IPS-NIHi7 (cell line): ENCODE results near the gene FOXD1.
"Not testable (repeated sequence)": the region's sequence is repeated elsewhere in the genome, so short reads cannot be mapped to it uniquely, and the experiment has no call there.

Experiments
- DNase-seq: peaks from one replicate; pipeline ENCODE4 v3.0.0; 2012; ENCODE audit warnings: mixed read lengths; ENCODE audit errors: extremely low spot score

FOXD1 gene

DNA sequence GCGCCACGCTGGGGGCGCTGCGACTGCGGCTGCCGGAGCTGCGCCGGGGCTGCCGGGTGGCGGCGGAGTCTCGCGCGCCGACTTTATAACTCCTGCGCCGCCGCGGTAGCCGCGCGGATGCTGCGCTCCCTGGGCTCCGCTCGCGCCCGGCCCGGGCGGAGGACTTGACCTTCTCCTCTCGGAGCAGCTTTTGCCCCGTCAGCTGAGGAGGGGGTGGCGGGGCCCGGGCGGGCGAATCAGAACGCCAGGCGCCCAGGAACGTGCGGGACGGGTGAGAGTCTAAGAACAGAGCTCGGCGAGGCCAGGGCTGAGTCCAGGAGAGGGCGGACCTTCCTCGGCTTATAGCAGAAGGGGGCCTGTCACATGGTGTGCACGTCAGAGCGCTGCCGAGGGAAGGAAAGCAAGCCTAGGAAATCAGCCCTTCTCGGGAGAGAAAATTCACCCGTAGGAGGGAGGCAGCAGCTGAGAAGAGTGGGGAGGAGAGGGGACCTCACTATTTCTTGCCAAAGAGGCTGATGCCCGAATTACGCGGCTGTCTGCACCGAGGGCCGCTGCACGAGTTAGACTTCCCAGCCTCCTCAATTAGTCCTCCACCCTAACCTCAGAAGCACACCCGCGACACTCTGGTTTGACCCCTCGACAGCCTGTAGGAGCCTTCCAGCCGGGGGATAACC is at the start of gene FOXD1:
FOXD1 (minus strand) TSS at position 315 of the 674 bp plus-strand sequence. CDS start 415 bp downstream, outside the sequence.
- peak; percentile 63 for DNase-seq

DNA sequence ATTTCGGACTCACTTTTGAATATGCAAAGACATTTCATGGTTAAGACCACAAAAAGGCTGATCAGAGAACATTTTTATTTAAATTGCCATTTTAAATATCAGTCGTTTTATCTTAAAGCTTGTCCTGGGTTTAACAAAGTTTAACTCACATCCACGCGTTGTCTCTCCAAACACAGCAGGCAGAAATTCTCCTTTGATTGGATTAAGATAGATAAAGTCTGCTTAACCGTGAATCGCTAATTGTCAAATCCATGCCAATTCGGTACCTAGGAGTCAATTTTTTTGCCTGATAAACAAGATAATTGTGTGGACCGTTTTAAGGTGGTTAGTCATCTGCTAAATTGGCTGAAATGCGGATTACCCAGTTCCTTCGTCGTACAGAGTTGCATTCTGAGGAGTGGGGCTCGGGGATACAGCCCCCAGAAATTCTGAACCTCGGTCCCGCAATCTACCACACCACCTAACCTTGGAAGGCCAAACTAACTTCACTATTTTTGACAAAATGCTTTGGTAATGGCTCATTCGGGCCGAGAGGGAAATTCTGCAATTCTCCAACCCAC is 49.0 kb upstream of the FOXD1 start:
- DNase-seq = no peak

DNA sequence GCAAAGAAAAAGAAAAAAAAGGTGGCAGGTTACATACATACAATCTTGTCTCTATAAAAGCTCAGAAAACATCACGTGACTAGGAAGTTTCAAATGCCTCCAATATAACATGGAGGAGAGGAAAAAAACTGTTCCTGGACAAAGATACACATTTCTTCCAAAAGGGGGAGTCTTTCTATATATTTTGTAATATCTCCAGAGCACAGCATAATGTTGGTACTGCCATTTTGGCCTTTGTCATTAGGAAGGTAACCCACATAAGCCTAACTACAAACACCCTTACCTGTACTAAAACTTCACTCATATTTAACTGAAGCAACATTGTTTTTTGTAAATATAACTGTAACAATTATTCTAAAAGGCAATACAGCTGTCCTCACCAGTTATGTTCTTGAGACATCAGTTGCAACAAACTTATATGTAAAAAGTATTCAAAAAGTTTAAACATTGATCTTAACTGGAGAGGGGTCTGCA is 48.4 kb upstream of the FOXD1 start:
- no peak for DNase-seq

DNA sequence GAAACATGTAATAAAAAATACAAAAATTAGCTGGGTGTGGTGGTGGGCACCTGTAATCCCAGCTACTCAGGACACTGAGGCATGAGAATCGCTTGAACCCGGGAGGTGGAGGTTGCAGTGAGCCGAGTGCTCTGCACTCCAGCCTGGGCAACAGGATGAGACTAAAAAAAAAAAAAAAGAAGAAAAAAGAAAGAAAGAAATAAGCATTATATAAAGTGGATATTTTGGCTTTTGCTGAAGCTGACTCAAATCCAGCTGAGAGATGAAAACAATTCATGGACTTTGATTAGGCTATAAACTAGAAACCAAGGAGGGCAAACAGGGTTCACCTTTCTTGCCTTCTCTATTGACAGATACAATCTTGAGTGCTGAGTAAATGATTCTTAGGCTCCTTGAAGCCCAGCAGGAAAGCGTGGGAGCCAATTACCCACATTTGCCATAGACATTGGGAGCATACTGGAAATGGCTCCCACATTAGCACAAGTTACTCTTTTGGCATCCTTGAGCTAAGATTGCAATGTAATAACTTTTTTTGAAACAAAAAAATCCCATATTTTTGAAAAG is 47.3 kb upstream of the FOXD1 start:
- no peak for DNase-seq

DNA sequence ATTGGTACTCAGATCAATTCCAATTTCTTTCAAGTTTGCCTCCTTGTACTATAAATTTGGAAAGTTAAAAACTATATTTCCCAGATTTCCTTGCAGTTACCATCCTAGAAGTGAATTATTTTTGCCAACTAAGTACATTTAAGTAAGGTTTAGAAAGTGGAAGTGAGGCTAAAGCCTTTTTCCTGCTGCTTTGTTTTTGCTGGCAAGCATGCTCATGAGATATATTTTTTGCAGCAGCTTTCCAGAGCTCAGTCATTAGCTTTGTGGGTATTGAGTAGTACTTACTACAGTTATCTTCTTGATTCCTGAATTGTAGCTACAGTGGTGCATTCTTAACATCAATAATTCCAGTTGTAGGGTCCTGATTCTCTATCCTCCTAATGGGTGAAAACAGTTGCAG is 46.1 kb upstream of the FOXD1 start:
- no peak for DNase-seq

- DNase-seq = no peak
Observed at GRCh38 chr5:73493421-73493820, 44.8 kb upstream of the FOXD1 start.

- DNase-seq = no peak
Observed at GRCh38 chr5:73491155-73491554, 42.6 kb upstream of the FOXD1 start.

- no peak for DNase-seq
Observed at GRCh38 chr5:73490088-73490487, 41.5 kb upstream of the FOXD1 start.

DNA sequence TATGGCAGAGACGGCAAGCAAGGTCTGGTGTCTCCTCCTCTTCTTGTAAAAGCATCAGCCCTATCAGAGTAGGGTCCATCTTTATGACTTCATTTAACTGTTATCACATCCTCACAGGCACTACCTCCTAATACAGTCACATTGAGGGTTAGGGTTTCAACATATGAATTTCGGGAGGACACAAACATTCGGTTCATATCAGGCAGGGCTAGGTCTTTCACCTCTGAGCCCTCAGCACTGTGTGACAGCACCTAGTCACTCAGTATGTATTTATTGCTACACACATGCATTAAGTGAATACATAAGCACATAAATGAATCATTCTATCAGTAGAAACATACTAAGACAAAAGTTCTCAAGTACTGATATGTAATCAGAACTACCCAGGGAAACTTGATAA is 40.2 kb upstream of the FOXD1 start:
- no peak for DNase-seq

DNA sequence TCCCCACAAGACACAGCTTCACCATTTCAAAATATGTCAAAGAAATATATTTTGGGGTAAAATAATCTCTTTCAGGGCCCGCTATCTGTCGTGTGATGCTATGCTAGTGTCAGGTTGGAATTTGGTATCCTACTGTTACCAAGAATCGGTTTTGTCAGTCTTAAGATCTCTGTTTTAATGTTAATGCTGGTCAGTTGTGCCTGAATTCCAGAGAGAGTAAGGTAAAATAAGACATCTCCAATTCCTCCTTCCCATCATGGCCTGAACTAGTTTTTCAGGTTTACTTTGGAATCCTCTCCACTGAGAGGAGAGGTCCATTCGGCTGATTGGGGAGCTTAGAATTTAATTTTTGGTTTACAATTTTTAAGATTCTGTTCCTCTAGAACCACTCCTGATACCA is 39.2 kb upstream of the FOXD1 start:
- DNase-seq = no peak

DNA sequence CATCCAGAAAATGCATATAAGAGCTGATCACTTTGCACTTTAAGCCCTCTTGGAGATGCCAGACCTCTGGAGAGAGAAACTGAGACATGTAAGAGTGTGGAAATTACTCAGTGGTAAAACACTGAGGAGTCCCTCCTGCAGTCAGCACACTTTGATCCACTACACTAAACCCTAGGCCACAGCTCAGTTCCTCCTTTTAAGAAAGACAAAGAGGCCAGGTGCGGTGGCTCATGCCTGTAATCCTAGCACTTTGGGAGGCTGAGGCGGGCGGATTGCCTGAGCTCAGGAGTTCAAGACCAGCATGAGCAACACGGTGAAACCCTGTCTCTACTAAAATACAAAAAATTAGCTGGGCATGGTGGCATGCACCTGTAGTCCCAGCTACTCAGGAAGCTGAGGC is 38.7 kb upstream of the FOXD1 start:
- not testable (repeated sequence) for DNase-seq

GRCh38 chr5:73486119-73486899 is 37.7 kb upstream of the FOXD1 start:
- DNase-seq = peak; percentile 46

DNA sequence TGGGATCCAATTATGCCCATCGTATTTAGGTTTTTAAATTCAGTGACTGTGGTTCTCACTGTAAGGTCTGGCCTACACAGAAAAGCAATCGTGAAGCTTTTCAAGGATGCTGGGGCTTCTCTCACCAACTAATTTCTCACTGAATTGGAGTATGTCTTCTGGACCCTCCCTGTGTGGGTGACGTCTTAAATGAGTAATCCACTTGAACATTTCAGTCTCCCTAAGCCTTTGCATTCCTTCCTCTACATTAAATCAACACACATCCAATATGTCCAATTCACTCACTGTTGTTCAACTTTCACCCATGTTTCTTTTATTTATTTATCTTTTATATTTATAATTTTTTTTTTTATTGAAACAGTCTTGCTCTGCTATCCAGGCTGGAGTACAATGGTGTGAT is 37.1 kb upstream of the FOXD1 start:
- DNase-seq = no peak

DNA sequence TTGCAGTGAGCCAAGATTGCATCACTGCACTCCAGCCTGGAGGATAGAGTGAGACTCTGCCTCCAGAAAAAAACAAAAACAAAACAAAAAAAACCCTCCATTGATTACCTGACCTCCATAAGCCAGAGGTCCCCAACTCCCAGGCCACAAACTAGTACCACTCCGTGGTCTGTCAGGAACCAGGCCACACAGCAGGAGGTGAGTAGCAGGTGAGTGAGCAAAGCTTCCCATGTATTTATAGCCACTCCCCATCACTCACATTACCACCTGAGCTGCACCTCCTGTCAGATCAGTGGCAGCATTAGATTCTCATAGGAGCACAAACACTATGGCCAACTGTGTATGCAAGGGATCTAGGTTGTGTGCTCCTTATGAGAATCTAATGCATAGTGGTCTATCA is 35.9 kb upstream of the FOXD1 start:
- DNase-seq = no peak

- DNase-seq = no peak
Observed at GRCh38 chr5:73483676-73484075, 35.1 kb upstream of the FOXD1 start.

- DNase-seq = no peak
Observed at GRCh38 chr5:73482383-73483136, 34.0 kb upstream of the FOXD1 start.

DNA sequence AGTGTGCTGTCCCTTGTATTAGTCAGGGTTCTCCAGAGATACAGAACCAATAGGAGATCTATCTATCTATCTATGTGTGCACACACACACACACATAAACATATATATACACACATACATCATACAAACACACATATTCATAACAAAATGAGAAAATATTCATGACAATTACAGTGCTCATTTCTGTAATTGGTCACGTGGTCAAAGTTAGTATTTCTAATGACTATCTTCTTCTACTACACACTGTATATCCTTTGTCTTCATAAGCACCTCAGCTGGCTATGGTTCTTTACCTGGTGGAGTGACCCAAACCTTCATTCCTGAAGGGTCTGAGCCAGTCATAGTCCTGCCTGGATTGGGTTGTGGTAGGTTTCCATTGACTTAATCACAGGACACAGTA is 31.9 kb upstream of the FOXD1 start:
- no peak for DNase-seq

- DNase-seq = no peak
Observed at GRCh38 chr5:73472116-73472515, 23.5 kb upstream of the FOXD1 start.

DNA sequence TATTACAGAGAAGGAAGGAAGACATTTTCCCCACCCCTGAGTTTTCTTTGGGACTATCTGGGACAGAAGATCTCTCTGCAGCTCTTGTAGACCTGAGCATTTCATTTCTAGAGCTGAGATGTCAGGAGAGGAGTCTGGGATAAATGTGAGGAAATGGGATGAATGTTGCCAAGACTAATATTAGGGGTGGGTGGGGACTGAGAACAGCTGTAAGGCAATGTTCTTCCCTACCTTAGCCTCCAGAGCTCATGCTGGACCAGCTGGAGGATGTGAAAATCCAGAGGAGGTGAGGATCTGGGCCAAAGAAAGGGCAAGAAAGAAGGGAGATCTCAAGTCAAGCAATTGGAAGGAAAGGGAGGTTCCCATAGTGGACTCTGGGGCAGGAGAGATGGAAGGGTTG is 23.1 kb upstream of the FOXD1 start:
- no peak for DNase-seq

DNA sequence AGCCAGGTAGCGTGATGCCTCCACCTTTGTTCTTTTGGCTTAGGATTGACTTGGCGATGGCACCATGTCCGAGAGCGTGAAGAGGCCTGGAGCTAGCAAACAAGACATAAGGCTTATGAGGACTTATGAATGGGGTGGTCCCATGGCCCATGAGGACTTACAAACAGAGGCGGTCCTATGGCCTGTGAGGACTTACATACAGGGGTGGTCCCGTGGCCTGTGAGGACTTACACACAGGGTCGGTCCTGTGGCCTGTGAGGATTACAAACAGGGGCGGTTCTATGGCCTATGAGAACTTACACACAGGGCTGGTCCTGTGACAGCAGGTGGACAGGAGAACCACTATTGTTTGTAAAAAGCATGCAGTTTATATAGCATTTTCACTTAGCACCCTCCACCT is 21.3 kb upstream of the FOXD1 start:
- no peak for DNase-seq

- DNase-seq = not testable (repeated sequence)
Observed at GRCh38 chr5:73468638-73469037, 20.1 kb upstream of the FOXD1 start.
